H1 (cell line): Measurements from ENCODE around the gene AHSG. TPM values are rescaled to one million over a fixed set of nuclear protein-coding genes. Genes with fewer than 3 reads are reported as not detected.

ENCODE experiments used
- GTF2F1 ChIP-seq: IDR thresholded peaks from 2 replicates; pipeline ENCODE4 v1.6.1; 2012; ENCODE audit warnings: low read depth, low read length, improper control_type of control experiment, borderline replicate concordance
- YY1 ChIP-seq: IDR thresholded peaks from 2 replicates; pipeline ENCODE4 v1.6.1; 2011; ENCODE audit warnings: low read depth, mild to moderate bottlenecking, low read length
- polyA plus RNA-seq, 7 experiments: library from polyadenylated mRNA; depleted of rRNA in 3 of 7; stranded (reverse) in 5 of 7; unstranded in 2 of 7; fragments of >200 nt in 5 of 7; fragments of 200-250 nt in 2 of 7; gene quantifications; 1 replicate in 5 of 7; 2 replicates in 1 of 7; 4 replicates in 1 of 7; pipeline versions ENCODE4 v1.2.1 to v1.2.3, GENCODE V29; 2011 to 2013; ENCODE audit warnings: missing spikeins in 2 of 7, mixed read lengths in 2 of 7
- total RNA-seq: library from RNA; stranded (reverse); fragmentation: NEBNext Ultra II Directional; extraction: Animal tissue kit (Norgen Biotek cat#: 25700); gene quantifications from 2 replicates; pipeline ENCODE4 v1.2.1, GENCODE V29; 2021
- TF ChIP-seq, protein P1 (sequence below): IDR thresholded peaks from 2 replicates; pipeline ENCODE4 v1.6.1; 2012; ENCODE audit warnings: inconsistent platforms

Gene AHSG
- total and polyA plus RNA-seq, 2 of the 8 experiments (the other 6 are each of a cell fraction or from before 2014, with no cell fraction given) = 0.68 to 0.78 TPM

DNA sequence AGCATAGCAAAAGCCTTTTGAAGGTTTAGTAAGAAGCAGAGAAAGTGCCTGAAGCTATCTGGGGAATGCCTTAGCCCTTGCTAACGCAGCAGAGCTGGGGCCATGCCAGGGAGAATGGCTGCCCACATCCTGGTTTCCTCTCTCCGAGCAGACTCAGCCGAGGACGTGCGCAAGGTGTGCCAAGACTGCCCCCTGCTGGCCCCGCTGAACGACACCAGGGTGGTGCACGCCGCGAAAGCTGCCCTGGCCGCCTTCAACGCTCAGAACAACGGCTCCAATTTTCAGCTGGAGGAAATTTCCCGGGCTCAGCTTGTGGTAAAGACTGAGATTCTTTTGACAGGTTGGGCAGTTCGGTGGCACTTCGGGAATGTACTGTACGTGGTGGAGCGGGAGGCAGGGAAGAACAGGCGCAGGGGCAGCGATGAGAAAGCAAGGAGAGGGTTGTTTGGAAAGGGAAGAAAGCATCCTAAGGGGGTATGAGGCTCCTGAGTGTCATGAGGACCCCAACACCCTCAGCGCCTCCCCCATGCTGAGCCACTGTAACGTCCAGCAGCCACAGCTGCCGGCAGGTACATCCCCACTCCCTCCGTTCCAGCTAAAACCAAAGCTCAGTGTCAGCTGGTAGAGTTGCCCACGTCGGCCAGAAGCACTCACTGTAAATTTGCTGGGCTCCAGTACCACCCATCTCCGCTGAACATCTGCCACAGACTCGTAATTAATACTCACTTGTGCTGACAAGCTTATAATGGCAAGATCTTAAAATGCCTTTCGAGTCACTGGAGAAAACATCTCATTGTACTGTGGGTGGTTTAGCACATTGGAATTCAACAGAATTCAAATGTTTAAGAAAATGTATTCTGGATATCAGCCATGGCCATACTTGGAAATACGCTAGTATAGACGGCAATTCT, 4.4 kb downstream of the AHSG start (continued):
- TF ChIP-seq, protein P1, sequence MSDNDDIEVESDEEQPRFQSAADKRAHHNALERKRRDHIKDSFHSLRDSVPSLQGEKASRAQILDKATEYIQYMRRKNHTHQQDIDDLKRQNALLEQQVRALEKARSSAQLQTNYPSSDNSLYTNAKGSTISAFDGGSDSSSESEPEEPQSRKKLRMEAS = peak; percentile 67
- TF ChIP-seq YY1 (peak; percentile 91), GTF2F1 (no peak)
- TF ChIP-seq, all 59 proteins: peak for 7
